Lower leg skin (tissue), 3 donors: ENCODE results near the gene CRISPLD2.

ENCODE experiments used
- POLR2A ChIP-seq, 2 donors: fragments of 450-650 bp; IDR thresholded peaks; one replicate each; pipeline ENCODE4 v1.6.1; 2016 to 2017; ENCODE audit warnings: antibody characterized with exemption in 2 of 2, mild to moderate bottlenecking in 1 of 2, moderate library complexity in 1 of 2
- TF ChIP-seq, protein P1 (sequence below), 3 donors: fragments of 450-650 bp; IDR thresholded peaks; one replicate each; pipeline ENCODE4 v1.5.1; 2016; ENCODE audit warnings: antibody characterized with exemption in 3 of 3, mild to moderate bottlenecking in 3 of 3, moderate library complexity in 2 of 3

DNA sequence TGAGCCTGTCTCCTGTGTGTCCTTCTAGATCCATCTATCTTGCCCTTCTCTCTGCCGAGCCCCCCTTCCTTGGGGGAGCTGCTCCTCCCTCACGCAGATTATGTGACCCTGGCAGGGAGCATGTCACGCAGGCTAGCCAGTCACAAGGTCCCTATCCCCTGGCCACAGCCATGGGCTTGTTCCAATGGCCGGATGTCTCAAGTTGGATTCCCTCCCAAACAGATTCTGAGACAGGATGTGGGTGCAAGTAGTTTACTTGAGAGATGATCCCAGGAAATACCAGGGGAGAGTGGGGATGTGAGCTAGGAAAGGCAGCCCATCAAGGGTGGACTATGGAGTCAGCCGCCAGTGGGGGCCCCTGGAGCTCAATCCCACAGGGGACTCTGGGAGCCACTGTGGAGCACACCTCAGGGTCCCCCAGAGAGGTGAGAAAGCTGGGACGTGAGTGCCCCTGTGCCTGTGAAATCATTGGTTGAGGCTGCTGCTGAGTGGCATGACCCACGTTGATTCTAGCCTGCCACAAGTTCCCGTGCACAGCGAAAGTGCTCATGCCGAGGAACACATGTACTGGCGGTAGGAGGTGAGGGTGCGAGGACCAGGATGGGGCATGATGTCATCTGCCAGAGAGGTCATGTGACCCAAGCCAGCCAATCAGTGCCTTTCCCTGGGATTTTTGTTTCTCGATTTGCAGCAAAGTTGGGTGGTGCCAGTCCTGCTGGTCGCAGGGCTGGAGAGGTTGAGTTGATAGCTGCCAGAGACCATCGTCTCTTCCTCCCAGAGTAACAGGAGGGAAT, 6.4 kb upstream of the CRISPLD2 start:
- TF ChIP-seq POLR2A (IDR thresholded peaks at IDR 0.05): no peak
- TF ChIP-seq, protein P1, sequence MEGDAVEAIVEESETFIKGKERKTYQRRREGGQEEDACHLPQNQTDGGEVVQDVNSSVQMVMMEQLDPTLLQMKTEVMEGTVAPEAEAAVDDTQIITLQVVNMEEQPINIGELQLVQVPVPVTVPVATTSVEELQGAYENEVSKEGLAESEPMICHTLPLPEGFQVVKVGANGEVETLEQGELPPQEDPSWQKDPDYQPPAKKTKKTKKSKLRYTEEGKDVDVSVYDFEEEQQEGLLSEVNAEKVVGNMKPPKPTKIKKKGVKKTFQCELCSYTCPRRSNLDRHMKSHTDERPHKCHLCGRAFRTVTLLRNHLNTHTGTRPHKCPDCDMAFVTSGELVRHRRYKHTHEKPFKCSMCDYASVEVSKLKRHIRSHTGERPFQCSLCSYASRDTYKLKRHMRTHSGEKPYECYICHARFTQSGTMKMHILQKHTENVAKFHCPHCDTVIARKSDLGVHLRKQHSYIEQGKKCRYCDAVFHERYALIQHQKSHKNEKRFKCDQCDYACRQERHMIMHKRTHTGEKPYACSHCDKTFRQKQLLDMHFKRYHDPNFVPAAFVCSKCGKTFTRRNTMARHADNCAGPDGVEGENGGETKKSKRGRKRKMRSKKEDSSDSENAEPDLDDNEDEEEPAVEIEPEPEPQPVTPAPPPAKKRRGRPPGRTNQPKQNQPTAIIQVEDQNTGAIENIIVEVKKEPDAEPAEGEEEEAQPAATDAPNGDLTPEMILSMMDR (IDR thresholded peaks at IDR 0.05): no peak
